Gastrocnemius medialis (tissue), 4 donors: ENCODE measurements around the gene RASSF10. TPM values are rescaled to one million over a fixed set of nuclear protein-coding genes. Genes with fewer than 3 reads are reported as not detected.

Experiments used
- ATAC-seq, 2 donors: fragments of 150-250 bp; one replicate each; pipeline ENCODE4 v1.9.1; 2016
- DNase-seq, 2 donors: peaks; one replicate each; pipeline ENCODE4 v3.0.0-alpha.2; 2019
- H3K27ac ChIP-seq, 4 donors: fragments of 200-600 bp; sonication (generic); 1 replicate in 1 of 4; 2 replicates in 3 of 4; pipeline ENCODE4 v1.5.1; 2016 to 2018; ENCODE audit warnings: mild to moderate bottlenecking in 2 of 4, moderate library complexity in 1 of 4
- H3K27me3 ChIP-seq, 3 donors: fragments of 200-600 bp; sonication (generic) in 2 of 3; 1 replicate in 1 of 3; 2 replicates in 2 of 3; pipeline versions ENCODE4 v1.5.1 to v1.6.0; 2016 to 2019; ENCODE audit warnings: mild to moderate bottlenecking in 1 of 3, moderate library complexity in 1 of 3
- H3K36me3 ChIP-seq, 2 donors: fragments of 200-600 bp; sonication (generic) in 1 of 2; one replicate each; pipeline ENCODE4 v1.5.1; 2017 to 2018
- H3K4me1 ChIP-seq, 2 donors: fragments of 200-600 bp; sonication (generic) in 1 of 2; one replicate each; pipeline ENCODE4 v1.5.1; 2016 to 2017; ENCODE audit warnings: mild to moderate bottlenecking in 2 of 2
- H3K4me3 ChIP-seq, 4 donors: fragments of 200-600 bp; sonication (generic) in 3 of 4; 1 replicate in 1 of 4; 2 replicates in 3 of 4; pipeline ENCODE4 v1.5.1; 2016 to 2019; ENCODE audit warnings: mild to moderate bottlenecking in 2 of 4
- H3K9me3 ChIP-seq, 3 donors: fragments of 200-600 bp; sonication (generic) in 2 of 3; 1 replicate in 1 of 3; 2 replicates in 2 of 3; pipeline ENCODE4 v1.5.1; 2016 to 2019
- CTCF ChIP-seq, 5 experiments: fragments of 450-650 bp in 3 of 5; fragments of 200-600 bp in 2 of 5; sonication (generic) in 2 of 5; IDR thresholded peaks in 4 of 5; conservative IDR thresholded peaks in 1 of 5; 1 replicate in 4 of 5; 2 replicates in 1 of 5; pipeline ENCODE4 v1.5.1; 2016 to 2019; ENCODE audit warnings: antibody characterized with exemption in 5 of 5, mild to moderate bottlenecking in 3 of 5, moderate library complexity in 3 of 5
- POLR2A ChIP-seq, 2 donors: fragments of 450-650 bp; IDR thresholded peaks; one replicate each; pipeline ENCODE4 v1.6.1; 2017; ENCODE audit warnings: antibody characterized with exemption in 2 of 2, mild to moderate bottlenecking in 2 of 2, moderate library complexity in 2 of 2
- in situ Hi-C, 4 donors: fragments of 200-750 bp; cut with MboI; loops; one replicate each; pipeline versions ENCODE4 v1.15.0 to v1.8.0; 2017; ENCODE audit warnings: low sequenced_read_pairs in 4 of 4
- intact Hi-C: fragments of 100-400 bp; cut with DNase I; formaldehyde crosslinking; loops from one replicate; pipeline ENCODE4 v1.15.1; 2023; ENCODE audit warnings: low total_unique reads
- total RNA-seq, 4 donors: library from RNA; depleted of rRNA; stranded (reverse); fragments of >200 nt; gene quantifications; one replicate each; pipeline versions ENCODE4 v1.1.0 to v1.2.3, GENCODE V29; 2016

RASSF10 gene
- total RNA-seq, 4 donors from 2014 or later, result 0.11 to 0.62 (median 0.25) TPM; not detected in 1

GRCh38 chr11:13010749-13011465 is 1.8 kb downstream of the RASSF10 start:
- no peak for DNase-seq
- H3K9me3 ChIP-seq, result no peaks in the 10 kb centered on the region
- H3K27me3 ChIP-seq, result peaks cover 56 to 71% (median 60%) of the 10 kb centered on the region in 3 donors
- no peak for TF ChIP-seq CTCF (IDR thresholded peaks at IDR 0.05 in 4 of 5, conservative IDR thresholded peaks at IDR 0.05 in 1 of 5)
- no peak for TF ChIP-seq POLR2A (IDR thresholded peaks at IDR 0.05)
- ATAC-seq, result no peak
- peak overlapping the region; percentile 46 to 61 (median 51) for H3K4me3 ChIP-seq
- in situ Hi-C loops (no loop called here), intact Hi-C loops (no loop called here)
- H3K27ac ChIP-seq, result no peak overlapping the region
- H3K4me1 ChIP-seq, result peaks cover 0 to 16% of the 10 kb centered on the region in 2 donors
- H3K36me3 ChIP-seq, result no peaks in the 10 kb centered on the region

- Histone ChIP-seq H3K9me3 (no peaks in the 10 kb centered on the region), H3K27me3 (peaks cover 52 to 64% (median 53%) of the 10 kb centered on the region in 3 donors), H3K27ac (no peak overlapping the region), H3K36me3 (no peaks in the 10 kb centered on the region), H3K4me1 (peaks cover 0 to 16% of the 10 kb centered on the region in 2 donors), H3K4me3 (peak overlapping the region in 2 of 4 donors; percentile 13 to 55)
- TF ChIP-seq POLR2A (IDR thresholded peaks at IDR 0.05), result no peak
- TF ChIP-seq CTCF (IDR thresholded peaks at IDR 0.05 in 4 of 5, conservative IDR thresholded peaks at IDR 0.05 in 1 of 5), result no peak
- in situ Hi-C loops, result no loop called here
- intact Hi-C loops, result no loop called here
- ATAC-seq (no peak), DNase-seq (no peak)
Measured at GRCh38 chr11:13011466-13012055, 2.4 kb downstream of the RASSF10 start.

- peaks cover 0 to 16% of the 10 kb centered on the region in 2 donors for H3K4me1 ChIP-seq
- no peaks in the 10 kb centered on the region for H3K9me3 ChIP-seq
- in situ Hi-C loops, result no loop called here
- TF ChIP-seq POLR2A (IDR thresholded peaks at IDR 0.05) (no peak), CTCF (IDR thresholded peaks at IDR 0.05 in 4 of 5, conservative IDR thresholded peaks at IDR 0.05 in 1 of 5) (no peak)
- intact Hi-C loops, result no loop called here
- DNase-seq (no peak), ATAC-seq (no peak)
- peaks cover 47 to 58% (median 51%) of the 10 kb centered on the region in 3 donors for H3K27me3 ChIP-seq
- H3K4me3 ChIP-seq, result no peak overlapping the region
- H3K36me3 ChIP-seq, result no peaks in the 10 kb centered on the region
- H3K27ac ChIP-seq, result no peak overlapping the region
Measured at GRCh38 chr11:13012056-13012661, 3.0 kb downstream of the RASSF10 start.

DNA sequence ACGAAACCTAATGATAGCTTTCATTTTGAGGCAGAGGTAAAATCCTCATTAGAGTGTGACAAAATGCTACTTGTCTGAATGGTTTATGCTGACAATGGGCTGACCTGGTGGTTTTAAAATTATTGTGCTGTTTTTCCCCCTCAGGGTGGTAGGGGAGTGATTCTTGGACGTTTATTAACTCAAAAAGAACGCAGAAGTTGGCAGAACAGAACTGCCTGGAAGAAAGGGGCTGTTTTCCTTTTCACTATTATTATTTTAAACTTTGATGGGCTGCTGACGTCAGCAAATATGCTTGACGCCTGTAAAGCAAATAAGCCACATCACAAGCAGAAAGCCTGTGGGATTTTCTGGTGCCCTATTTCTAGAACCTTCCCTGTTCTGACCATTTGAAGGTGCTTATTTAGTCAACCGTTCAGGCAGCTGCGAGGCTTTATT is 4.0 kb downstream of the RASSF10 start:
- Histone ChIP-seq H3K27ac (no peak overlapping the region), H3K4me3 (no peak overlapping the region), H3K4me1 (peaks cover 0 to 16% of the 10 kb centered on the region in 2 donors), H3K36me3 (no peaks in the 10 kb centered on the region), H3K9me3 (no peaks in the 10 kb centered on the region), H3K27me3 (peaks cover 47 to 53% (median 47%) of the 10 kb centered on the region in 3 donors)
- TF ChIP-seq CTCF (IDR thresholded peaks at IDR 0.05 in 4 of 5, conservative IDR thresholded peaks at IDR 0.05 in 1 of 5) (no peak), POLR2A (IDR thresholded peaks at IDR 0.05) (no peak)
- in situ Hi-C loops (no loop called here), intact Hi-C loops (no loop called here)
- ATAC-seq (no peak), DNase-seq (no peak)
